Measurements from ENCODE around the gene ATP8A2.

- TF ChIP-seq POLR2AphosphoS5 (IDR thresholded peaks at IDR 0.05; ENCODE audit: borderline replicate concordance, low read depth, low read length) (no peak), EZH2 (IDR thresholded peaks at IDR 0.05) (no peak)
These were observed 281.0 kb downstream of the ATP8A2 start for GRCh38 chr13:25652764-25653163.
